Fibroblast of lung (primary cell): Measurements from ENCODE around the gene TLR10. TPM values are rescaled to one million over a fixed set of nuclear protein-coding genes. Genes with fewer than 3 reads are reported as not detected.

ENCODE experiments used
- DNase-seq, 2 donors: peaks; one replicate each; pipeline versions ENCODE4 v3.0.0 to v3.0.0-alpha.2; 2010; ENCODE audit warnings: low read depth in 2 of 2
- H2AFZ ChIP-seq: 2 replicates; pipeline ENCODE4 v1.5.1; 2012; ENCODE audit warnings: low read length, control low read depth, inconsistent platforms
- H3K27ac ChIP-seq: 2 replicates; pipeline ENCODE4 v1.5.1; 2011; ENCODE audit warnings: low read length, control low read depth; ENCODE audit not compliant: insufficient read depth
- H3K27me3 ChIP-seq: 2 replicates; pipeline ENCODE4 v1.5.1; 2011; ENCODE audit warnings: mild to moderate bottlenecking, low read length; ENCODE audit not compliant: control insufficient read depth, insufficient read depth
- H3K36me3 ChIP-seq: 2 replicates; pipeline ENCODE4 v1.5.1; 2011; ENCODE audit warnings: low read length; ENCODE audit not compliant: control insufficient read depth, insufficient read depth
- H3K4me1 ChIP-seq: 2 replicates; pipeline ENCODE4 v1.5.1; 2011; ENCODE audit warnings: low read length; ENCODE audit not compliant: control insufficient read depth, insufficient read depth; ENCODE audit errors: extremely low read depth
- H3K4me2 ChIP-seq: 2 replicates; pipeline ENCODE4 v1.5.1; 2011; ENCODE audit warnings: low read length, control low read depth; ENCODE audit not compliant: insufficient read depth; ENCODE audit errors: extremely low read depth
- H3K4me3 ChIP-seq, 4 experiments: fragments of 200-600 bp in 1 of 4; sonication (generic) in 1 of 4; replicated peaks in 1 of 4; 2 replicates each; pipeline ENCODE4 v1.5.1; 2011 to 2016; ENCODE audit warnings: low read length in 4 of 4, low read depth in 3 of 4, mild to moderate bottlenecking in 3 of 4, control low read depth in 2 of 4, inconsistent platforms in 1 of 4, mixed read lengths in 1 of 4; ENCODE audit not compliant: insufficient read depth in 1 of 4; ENCODE audit errors: control extremely low read depth in 1 of 4
- H3K79me2 ChIP-seq: 2 replicates; pipeline ENCODE4 v1.5.1; 2012; ENCODE audit warnings: mild to moderate bottlenecking, low read length, inconsistent platforms; ENCODE audit not compliant: control insufficient read depth, insufficient read depth
- H3K9ac ChIP-seq: 2 replicates; pipeline ENCODE4 v1.5.1; 2011; ENCODE audit warnings: mild to moderate bottlenecking, low read length, control low read depth; ENCODE audit not compliant: insufficient read depth
- H3K9me3 ChIP-seq: 2 replicates; pipeline ENCODE4 v1.5.1; 2012; ENCODE audit warnings: low read depth, low read length; ENCODE audit not compliant: control insufficient read depth, insufficient read depth
- H4K20me1 ChIP-seq: 2 replicates; pipeline ENCODE4 v1.5.1; 2011; ENCODE audit warnings: low read length; ENCODE audit not compliant: control insufficient read depth, insufficient read depth; ENCODE audit errors: extremely low read depth
- EZH2 ChIP-seq: IDR thresholded peaks from 2 replicates; pipeline ENCODE4 v1.5.1; 2012; ENCODE audit warnings: low read length, control low read depth, mild to moderate bottlenecking; ENCODE audit errors: missing control alignments
- polyA plus RNA-seq, 2 donors: library from polyadenylated mRNA; depleted of rRNA in 1 of 2; stranded (reverse) in 1 of 2; unstranded in 1 of 2; fragments of >200 nt; gene quantifications; 2 replicates each; pipeline ENCODE4 v1.2.1, GENCODE V29; 2011 to 2012; ENCODE audit warnings: missing spikeins in 1 of 2
- total RNA-seq: library from RNA; depleted of rRNA; stranded (reverse); fragments of >200 nt; gene quantifications from 2 replicates; pipeline ENCODE4 v1.2.1, GENCODE V29; 2014
- TF ChIP-seq, protein P1 (sequence below), 2 donors: IDR thresholded peaks in 1 of 2; conservative IDR thresholded peaks in 1 of 2; 1 replicate in 1 of 2; 2 replicates in 1 of 2; pipeline ENCODE4 v1.5.1; 2011 to 2012; ENCODE audit warnings: low read length in 2 of 2, control low read depth in 1 of 2, inconsistent platforms in 1 of 2, low read depth in 1 of 2, mild to moderate bottlenecking in 1 of 2

TLR10 gene
- total and polyA plus RNA-seq, 2 donors (not counting 1 experiment from before 2014, with no cell fraction given): not detected

DNA sequence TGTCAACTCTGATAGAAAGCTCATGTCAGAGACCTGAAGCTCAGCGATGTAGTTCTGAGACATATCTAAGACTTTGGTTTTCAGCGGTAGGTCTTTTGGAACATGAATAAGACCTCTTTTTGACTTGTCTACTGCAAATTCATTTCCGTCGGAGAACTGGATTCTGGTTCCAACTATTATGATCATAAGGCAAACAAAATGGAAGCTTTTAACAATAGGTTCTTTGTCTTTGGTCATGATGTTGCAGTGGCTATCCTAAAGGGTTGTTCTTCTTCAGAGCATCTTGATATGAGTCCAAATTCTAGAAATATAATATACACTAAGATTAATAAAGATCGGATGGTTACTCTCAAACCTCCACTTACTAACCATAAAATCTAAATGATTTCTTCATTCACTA is 46.4 kb upstream of the TLR10 start:
- H3K9ac ChIP-seq: no peak overlapping the region
- no peaks in the 10 kb centered on the region for H3K79me2 ChIP-seq
- no peaks in the 10 kb centered on the region for H3K9me3 ChIP-seq
- no peak for TF ChIP-seq EZH2
- TF ChIP-seq, protein P1, sequence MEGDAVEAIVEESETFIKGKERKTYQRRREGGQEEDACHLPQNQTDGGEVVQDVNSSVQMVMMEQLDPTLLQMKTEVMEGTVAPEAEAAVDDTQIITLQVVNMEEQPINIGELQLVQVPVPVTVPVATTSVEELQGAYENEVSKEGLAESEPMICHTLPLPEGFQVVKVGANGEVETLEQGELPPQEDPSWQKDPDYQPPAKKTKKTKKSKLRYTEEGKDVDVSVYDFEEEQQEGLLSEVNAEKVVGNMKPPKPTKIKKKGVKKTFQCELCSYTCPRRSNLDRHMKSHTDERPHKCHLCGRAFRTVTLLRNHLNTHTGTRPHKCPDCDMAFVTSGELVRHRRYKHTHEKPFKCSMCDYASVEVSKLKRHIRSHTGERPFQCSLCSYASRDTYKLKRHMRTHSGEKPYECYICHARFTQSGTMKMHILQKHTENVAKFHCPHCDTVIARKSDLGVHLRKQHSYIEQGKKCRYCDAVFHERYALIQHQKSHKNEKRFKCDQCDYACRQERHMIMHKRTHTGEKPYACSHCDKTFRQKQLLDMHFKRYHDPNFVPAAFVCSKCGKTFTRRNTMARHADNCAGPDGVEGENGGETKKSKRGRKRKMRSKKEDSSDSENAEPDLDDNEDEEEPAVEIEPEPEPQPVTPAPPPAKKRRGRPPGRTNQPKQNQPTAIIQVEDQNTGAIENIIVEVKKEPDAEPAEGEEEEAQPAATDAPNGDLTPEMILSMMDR (conservative IDR thresholded peaks at IDR 0.05 in 1 of 2, IDR thresholded peaks at IDR 0.05 in 1 of 2; ENCODE audit: low read depth in 1 of 2, low read length in 2 of 2): no peak
- H3K27me3 ChIP-seq: no peaks in the 10 kb centered on the region
- H3K4me2 ChIP-seq: no peak overlapping the region
- DNase-seq: no peak
- no peaks in the 10 kb centered on the region for H3K4me1 ChIP-seq
- H4K20me1 ChIP-seq: no peaks in the 10 kb centered on the region
- H3K27ac ChIP-seq: no peak overlapping the region
- H3K4me3 ChIP-seq: no peak overlapping the region
- no peaks in the 10 kb centered on the region for H3K36me3 ChIP-seq
- no peak overlapping the region for H2AFZ ChIP-seq

DNA sequence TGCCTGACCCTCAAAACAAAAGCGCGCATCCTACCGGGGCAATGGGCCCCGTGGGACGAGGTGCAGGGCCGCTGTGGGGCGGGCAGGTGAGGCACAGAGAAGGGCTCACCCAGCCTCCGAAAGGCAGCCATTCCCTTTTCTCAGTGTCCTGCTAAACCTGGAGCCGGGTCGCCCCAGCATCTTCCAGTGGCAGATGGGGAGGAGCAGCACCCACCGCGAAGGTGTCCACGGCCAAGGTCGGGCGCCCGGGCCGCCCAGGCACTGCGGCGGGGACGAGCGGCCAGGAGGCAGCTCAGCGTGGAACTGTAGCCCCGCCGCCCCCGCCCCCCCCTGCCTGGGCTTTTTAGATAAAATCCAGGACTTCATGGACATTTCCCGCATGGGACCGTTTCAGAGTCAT is 41.0 kb upstream of the TLR10 start:
- H3K27me3 ChIP-seq: no peaks in the 10 kb centered on the region
- no peaks in the 10 kb centered on the region for H4K20me1 ChIP-seq
- H3K36me3 ChIP-seq: no peaks in the 10 kb centered on the region
- H3K4me3 ChIP-seq: no peak overlapping the region
- H3K9ac ChIP-seq: no peak overlapping the region
- H3K9me3 ChIP-seq: no peaks in the 10 kb centered on the region
- no peak for TF ChIP-seq EZH2
- TF ChIP-seq, protein P1 (conservative IDR thresholded peaks at IDR 0.05 in 1 of 2, IDR thresholded peaks at IDR 0.05 in 1 of 2; ENCODE audit: low read depth in 1 of 2, low read length in 2 of 2): no peak
- no peak overlapping the region for H2AFZ ChIP-seq
- no peak overlapping the region for H3K27ac ChIP-seq
- H3K4me2 ChIP-seq: no peak overlapping the region
- DNase-seq: no peak
- no peaks in the 10 kb centered on the region for H3K4me1 ChIP-seq
- H3K79me2 ChIP-seq: no peaks in the 10 kb centered on the region

DNA sequence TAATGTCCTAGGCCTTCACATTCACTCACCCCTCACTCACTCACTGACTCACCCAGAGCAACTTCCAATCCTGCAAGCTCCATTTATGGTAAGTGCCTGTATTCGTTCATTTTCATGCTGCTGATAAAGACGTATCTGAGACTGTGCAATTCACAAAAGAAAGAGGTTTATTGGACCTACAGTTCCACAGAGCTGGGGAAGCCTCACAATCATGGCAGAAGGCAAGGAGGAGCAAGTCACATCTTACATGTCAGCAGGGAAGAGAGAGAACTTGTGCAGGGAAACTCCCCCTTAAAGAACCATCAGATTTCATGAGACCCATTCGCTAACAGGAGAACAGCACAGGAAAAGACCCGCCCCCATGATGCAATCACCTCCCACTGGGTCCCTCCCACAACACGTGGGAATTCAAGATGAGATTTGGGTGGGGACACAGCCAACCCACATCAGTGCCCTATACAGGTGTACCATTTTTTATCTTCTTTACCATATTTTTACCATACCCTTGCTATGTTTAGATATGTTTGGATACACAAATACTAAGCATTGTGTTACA is 40.0 kb upstream of the TLR10 start:
- H3K79me2 ChIP-seq: no peaks in the 10 kb centered on the region
- H3K27ac ChIP-seq: no peak overlapping the region
- H4K20me1 ChIP-seq: no peaks in the 10 kb centered on the region
- H3K9me3 ChIP-seq: no peaks in the 10 kb centered on the region
- H3K4me2 ChIP-seq: no peak overlapping the region
- no peaks in the 10 kb centered on the region for H3K27me3 ChIP-seq
- DNase-seq: no peak
- H3K4me3 ChIP-seq: no peak overlapping the region
- no peak overlapping the region for H3K9ac ChIP-seq
- no peak overlapping the region for H2AFZ ChIP-seq
- H3K36me3 ChIP-seq: no peaks in the 10 kb centered on the region
- no peak for TF ChIP-seq EZH2
- TF ChIP-seq, protein P1 (conservative IDR thresholded peaks at IDR 0.05 in 1 of 2, IDR thresholded peaks at IDR 0.05 in 1 of 2; ENCODE audit: low read depth in 1 of 2, low read length in 2 of 2): no peak
- H3K4me1 ChIP-seq: no peaks in the 10 kb centered on the region
